ENCODE results near the gene SYT2.
"Not testable (repeated sequence)": the region's sequence is repeated elsewhere in the genome, so short reads cannot be mapped to it uniquely, and the experiment has no call there.

Gene SYT2

GRCh38 chr1:202710070-202711045, at the start of gene SYT2:
Gene SYT2, minus strand, starts transcription at chr1:202710454. Its CDS starts 104,682 bp downstream, at chr1:202605772.
- DNase-seq = no peak

DNA sequence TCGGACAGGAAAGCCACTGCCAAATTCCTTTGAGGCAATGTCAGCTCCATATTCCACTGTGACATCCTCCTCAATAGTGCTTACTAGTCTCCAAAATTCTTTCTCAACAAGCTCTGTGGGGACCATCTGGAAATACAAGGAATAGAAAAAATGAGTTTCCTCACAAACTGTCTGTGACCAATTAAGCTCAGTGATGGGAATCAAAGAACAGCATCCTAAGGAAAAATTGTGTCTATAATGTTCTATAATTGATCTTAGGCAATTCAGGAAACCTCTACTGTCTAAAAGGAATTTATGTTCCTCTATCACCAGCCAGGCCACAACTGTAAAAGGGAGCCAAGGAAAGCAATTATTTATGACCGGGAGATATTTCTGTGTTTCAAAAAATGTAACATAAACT, 46.1 kb upstream of the SYT2 start:
- DNase-seq = no peak

DNA sequence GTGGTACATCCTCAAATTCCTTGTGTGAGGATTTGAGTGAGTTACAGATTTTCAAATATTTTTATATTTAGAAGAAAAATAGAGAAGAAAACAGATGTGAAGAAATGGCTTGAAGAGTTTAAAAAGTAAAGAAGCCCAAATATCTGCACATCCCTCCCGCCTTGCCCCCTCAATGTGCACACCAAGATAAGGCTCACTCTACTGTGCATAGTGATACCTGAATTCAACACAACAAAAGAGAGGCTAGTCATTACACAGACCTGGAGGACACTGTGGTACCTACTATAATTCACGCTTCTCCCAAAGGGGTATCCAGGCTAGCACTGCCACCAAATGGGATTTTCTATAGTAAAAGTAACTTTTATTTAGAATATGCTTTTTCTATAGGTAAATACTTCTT, 44.0 kb upstream of the SYT2 start:
- no peak for DNase-seq

DNA sequence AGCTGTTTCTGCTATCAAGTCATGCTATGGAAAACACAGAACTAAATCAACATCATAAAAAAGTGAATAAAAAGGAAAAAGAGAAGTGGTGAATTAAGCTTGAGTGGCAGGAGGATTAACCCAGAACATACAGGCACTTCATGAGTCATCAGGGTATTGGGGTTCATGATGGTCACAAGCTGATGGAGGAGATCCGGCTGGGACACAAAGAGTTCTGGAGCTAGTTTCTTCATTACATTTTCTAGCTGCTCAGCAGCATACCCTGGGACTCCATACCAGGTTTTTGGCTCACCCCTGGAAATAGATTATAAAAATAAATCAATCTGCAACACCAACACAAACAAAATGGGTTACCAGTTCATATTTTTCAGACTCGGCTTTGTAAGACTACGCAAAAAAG, 42.5 kb upstream of the SYT2 start:
- DNase-seq = no peak

GRCh38 chr1:202750761-202751160, 40.5 kb upstream of the SYT2 start:
- DNase-seq = no peak

GRCh38 chr1:202750024-202750423, 39.8 kb upstream of the SYT2 start:
- no peak for DNase-seq

DNA sequence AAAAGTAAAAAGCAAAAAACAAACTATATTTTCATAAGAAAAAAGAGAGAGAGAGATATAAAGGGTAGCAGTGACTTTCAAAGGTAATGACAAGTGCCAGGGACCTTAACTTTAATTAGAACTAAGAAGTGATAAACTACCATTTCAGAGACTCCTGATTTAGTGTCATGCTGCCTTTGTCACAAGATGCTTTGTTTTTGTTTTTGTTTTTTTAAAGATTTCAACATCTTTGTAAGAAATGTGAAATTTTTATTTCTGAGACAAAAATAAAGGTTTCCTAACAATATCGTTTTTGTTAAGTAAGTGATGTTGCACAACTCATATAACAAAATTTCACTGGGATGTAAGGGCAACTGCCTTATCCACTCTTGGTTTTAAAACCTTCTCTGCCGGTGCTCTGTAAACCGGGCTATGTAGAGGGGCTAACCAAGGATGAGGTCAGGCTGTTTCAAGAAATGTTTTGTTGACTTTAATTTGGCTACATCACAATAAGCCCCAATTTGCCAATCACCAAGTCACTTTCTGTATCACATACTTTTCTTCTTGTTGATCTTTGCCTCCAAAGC, 35.2 kb upstream of the SYT2 start:
- DNase-seq = no peak

- DNase-seq = not testable (repeated sequence)
Observed at GRCh38 chr1:202744770-202745169, 34.5 kb upstream of the SYT2 start.

- no peak for DNase-seq
Observed at GRCh38 chr1:202742496-202742895, 32.2 kb upstream of the SYT2 start.

GRCh38 chr1:202733251-202733650, 23.0 kb upstream of the SYT2 start:
- no peak for DNase-seq

- no peak for DNase-seq
Observed at GRCh38 chr1:202728951-202729350, 18.7 kb upstream of the SYT2 start.

DNA sequence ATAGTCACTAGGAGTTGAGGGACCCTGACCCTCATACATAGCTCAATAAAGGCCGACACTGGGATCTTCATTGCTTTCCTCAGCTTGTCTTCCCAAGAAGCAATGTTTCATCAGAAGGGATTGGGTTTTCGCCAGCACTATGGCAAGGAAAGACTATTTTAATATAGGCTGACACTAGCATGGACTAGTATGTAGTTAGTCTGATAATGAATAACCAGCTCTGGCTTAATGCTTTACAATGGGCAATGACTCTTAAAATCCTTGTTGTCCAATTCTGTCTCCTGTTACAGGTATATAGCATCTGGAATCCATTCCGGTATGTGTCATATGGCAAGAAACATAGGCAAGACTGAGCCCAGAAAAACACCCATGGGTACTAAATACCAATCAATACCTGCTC, 15.3 kb upstream of the SYT2 start:
- DNase-seq = no peak

DNA sequence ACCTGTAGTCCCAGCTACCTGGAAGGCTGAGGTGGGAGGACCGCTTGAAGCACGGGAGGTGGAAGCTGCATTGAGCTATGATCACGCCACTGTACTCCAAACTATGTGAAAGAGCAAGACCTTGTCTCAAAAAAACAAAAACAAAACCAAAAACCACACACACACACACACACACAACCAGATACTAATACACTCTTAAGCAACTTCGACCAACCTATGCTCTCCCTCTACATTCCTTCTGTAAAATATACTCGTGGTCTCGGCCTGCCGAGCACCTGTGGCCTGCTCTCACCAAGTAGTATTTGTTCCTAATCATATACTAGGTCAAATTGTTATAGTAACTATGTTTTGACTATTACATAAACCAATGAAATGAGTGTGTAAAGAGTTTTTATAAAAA, 13.5 kb upstream of the SYT2 start:
- DNase-seq = no peak

DNA sequence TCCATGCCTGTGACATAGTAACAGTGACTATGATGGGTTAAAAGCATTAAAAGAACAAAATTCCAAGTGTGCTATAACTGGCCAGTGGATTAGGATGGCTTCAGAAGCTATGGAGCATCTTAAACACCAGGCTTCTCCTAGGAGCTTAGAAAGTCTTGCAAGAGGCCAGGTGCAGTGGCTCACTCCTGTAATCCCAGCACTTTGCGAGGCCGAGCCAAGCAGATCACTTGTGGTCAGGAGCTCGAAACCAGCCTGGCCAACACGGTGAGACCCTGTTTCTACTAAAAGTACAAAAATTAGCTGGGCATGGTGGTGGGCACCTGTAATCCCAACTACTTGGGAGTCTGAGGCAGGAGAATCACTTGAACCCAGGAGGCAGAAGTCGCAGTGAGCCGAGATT, 12.8 kb upstream of the SYT2 start:
- not testable (repeated sequence) for DNase-seq

DNA sequence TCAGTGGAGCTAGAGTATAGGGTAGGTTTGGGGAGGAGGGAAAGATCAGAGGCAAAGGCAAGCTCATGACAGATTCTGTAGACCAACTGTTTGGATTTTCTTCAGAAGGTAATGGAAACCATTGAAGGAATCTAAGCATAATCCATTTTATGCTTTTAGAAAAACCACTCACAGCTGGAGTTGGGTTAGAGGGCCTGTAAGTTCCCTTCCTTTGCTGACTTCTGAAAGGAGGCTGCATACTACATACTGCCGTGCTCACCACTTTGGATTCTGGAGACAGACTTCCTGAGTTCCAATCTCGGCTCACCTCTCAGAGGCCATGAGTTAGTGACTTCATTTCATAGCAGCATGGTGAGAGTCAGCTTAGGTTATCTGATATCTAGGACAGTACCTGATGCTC, 6.4 kb upstream of the SYT2 start:
- DNase-seq = no peak

GRCh38 chr1:202714202-202714601, 3.9 kb upstream of the SYT2 start:
- DNase-seq = not testable (repeated sequence)

DNA sequence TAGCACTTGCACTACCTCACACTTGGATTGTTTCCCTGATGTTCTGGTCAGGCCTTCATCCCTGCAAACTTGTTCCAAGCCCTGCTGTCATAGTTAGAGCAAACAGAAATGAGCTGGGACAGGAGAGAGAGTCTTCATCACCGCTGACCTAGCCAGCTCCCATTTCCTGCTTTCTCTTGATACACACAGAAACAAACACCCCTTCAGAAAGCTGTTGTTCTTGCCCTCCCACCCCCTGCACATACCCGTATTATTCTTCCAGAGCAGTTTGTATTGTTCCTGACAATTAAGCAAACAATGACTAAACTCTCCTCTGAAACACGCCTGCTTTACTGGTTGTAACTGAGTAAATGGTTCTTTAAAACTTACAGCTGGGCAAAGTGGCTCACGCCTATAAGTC, 2.9 kb upstream of the SYT2 start:
- no peak for DNase-seq

DNA sequence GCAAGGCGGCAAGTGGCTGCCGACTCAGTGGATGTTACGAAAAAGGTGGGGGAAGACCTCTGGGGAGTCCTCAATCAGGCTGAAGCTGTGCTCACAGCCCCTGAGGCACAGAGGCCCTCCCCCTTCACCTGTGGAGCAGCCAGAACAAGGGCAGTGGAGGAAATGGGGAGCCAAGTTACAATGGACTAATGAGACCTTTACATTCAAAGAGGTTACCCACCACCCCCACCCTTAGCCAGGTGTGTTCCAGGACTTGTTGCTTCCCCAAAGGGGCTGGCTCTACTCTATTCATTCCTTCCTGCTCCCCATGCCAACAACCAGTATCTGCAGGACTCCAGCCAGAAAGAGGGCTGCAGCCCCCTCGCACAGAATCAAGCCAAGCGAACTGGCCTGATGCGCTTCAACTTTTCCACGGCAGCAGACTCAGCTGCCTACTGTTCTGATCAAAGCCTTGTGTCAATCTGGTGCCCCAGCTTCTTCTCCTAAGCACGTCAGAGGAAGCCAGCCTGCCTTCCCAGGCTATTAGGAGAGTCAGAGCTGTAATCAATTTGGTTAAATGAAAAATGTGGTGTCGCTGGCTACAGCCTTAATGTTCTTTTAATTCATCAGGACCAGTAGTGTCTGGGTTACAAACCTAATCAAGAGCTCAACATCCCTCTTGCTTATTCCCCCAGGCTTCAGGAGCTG, 1.8 kb upstream of the SYT2 start:
- no peak for DNase-seq

- no peak for DNase-seq
Observed at GRCh38 chr1:202709276-202710041, 795 bp downstream of the SYT2 start.

GRCh38 chr1:202708456-202709275, 1.6 kb downstream of the SYT2 start:
- no peak for DNase-seq

DNA sequence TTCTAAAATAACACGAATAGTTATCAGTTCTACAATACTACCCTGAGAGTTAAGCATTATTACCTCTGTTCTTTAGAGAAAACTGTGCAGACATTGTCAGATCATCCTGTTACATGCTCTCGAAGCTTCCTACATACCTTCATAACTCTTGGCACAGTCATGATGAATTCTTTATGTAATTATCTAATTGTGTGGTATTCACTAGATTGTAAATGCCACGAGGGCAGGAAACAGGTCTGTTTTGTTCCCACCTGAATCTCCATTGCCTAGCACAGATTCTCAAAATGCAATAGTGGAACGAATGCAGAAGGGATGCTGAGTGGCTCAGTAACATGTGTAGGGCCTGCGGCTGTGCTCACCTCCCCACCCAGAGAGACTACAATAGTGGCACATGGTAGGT, 3.4 kb downstream of the SYT2 start:
- DNase-seq = no peak

GRCh38 chr1:202704601-202705000, 5.7 kb downstream of the SYT2 start:
- no peak for DNase-seq

All from activated T-cell treated with anti-CD3 and anti-CD28 coated beads for 4 hours (primary cell).